ENCODE data around the gene DBN1. TPM values are rescaled to one million over a fixed set of nuclear protein-coding genes. Genes with fewer than 3 reads are reported as not detected.
A peak's percentile ranks its signal among the peaks of the same experiment; 100 is the strongest.

The DBN1 gene
- total and polyA plus RNA-seq, 9 of the 15 experiments (the other 6 are each of a cell fraction or from before 2014, with no cell fraction given), result 0.25 to 87.2 (median 27.9) TPM

GRCh38 chr5:177473443-177474001 is at the start of gene DBN1 (continued):
- no peak for TF ChIP-seq ZBTB33 (CRISPR knock-in tag; IDR thresholded peaks at IDR 0.05)
- no peak for TF ChIP-seq POLR2AphosphoS5 (IDR thresholded peaks at IDR 0.05; ENCODE audit: control insufficient read depth, insufficient read depth, low read depth, low read length)
- peak; percentile 61 for TF ChIP-seq TAF1 (IDR thresholded peaks at IDR 0.05; ENCODE audit: control insufficient read depth, extremely low read depth, insufficient read depth, low read length, severe bottlenecking)
- TF ChIP-seq TSHZ1 (CRISPR knock-in tag; IDR thresholded peaks at IDR 0.05), result no peak
- no peak for TF ChIP-seq TBL1XR1 (IDR thresholded peaks at IDR 0.05; ENCODE audit: low read length in 2 of 2)

All from K562 (cell line).